ENCODE data around the gene PTPRG.

PTPRG gene

GRCh38 chr3:61943975-61944374, 382.6 kb downstream of the PTPRG start:
- no peak for DNase-seq

- no peak for DNase-seq
Measured at GRCh38 chr3:61944726-61945125, 383.4 kb downstream of the PTPRG start.

GRCh38 chr3:61945657-61946056, 384.3 kb downstream of the PTPRG start:
- no peak for DNase-seq

- no peak for DNase-seq
Measured at GRCh38 chr3:61946570-61947324, 385.4 kb downstream of the PTPRG start.

GRCh38 chr3:61947456-61947855, 386.1 kb downstream of the PTPRG start:
- no peak for DNase-seq

GRCh38 chr3:61948699-61949305, 387.4 kb downstream of the PTPRG start:
- DNase-seq, result no peak

GRCh38 chr3:61954097-61954540, 392.7 kb downstream of the PTPRG start:
- peak; percentile 2 for DNase-seq

- no peak for DNase-seq
Measured at GRCh38 chr3:61955483-61955882, 394.1 kb downstream of the PTPRG start.

- DNase-seq, result peak; percentile 73
Measured at GRCh38 chr3:61956236-61956635, 394.9 kb downstream of the PTPRG start.

- DNase-seq, result no peak
Measured at GRCh38 chr3:61957259-61957658, 395.9 kb downstream of the PTPRG start.

- DNase-seq, result no peak
Measured at GRCh38 chr3:61960976-61961375, 399.6 kb downstream of the PTPRG start.

- DNase-seq, result no peak
Measured at GRCh38 chr3:61961900-61962299, 400.5 kb downstream of the PTPRG start.

- no peak for DNase-seq
Measured at GRCh38 chr3:61964566-61964965, 403.2 kb downstream of the PTPRG start.

GRCh38 chr3:61965770-61966131, 404.4 kb downstream of the PTPRG start:
- DNase-seq, result no peak

- peak; percentile 24 for DNase-seq
Measured at GRCh38 chr3:61966200-61966599, 404.8 kb downstream of the PTPRG start.

- DNase-seq, result no peak
Measured at GRCh38 chr3:61967019-61967418, 405.6 kb downstream of the PTPRG start.

- DNase-seq, result no peak
Measured at GRCh38 chr3:61967937-61968336, 406.6 kb downstream of the PTPRG start.

- no peak for DNase-seq
Measured at GRCh38 chr3:61974662-61975061, 413.3 kb downstream of the PTPRG start.

GRCh38 chr3:61975199-61975598, 413.8 kb downstream of the PTPRG start:
- no peak for DNase-seq

GRCh38 chr3:61975936-61976335, 414.6 kb downstream of the PTPRG start:
- no peak for DNase-seq

GRCh38 chr3:61978460-61979419, 417.4 kb downstream of the PTPRG start:
- no peak for DNase-seq

GRCh38 chr3:61979638-61980037, 418.3 kb downstream of the PTPRG start:
- no peak for DNase-seq

- no peak for DNase-seq
Measured at GRCh38 chr3:61980041-61980440, 418.7 kb downstream of the PTPRG start.

GRCh38 chr3:61981060-61981459, 419.7 kb downstream of the PTPRG start:
- DNase-seq, result no peak
